GM21515 (cell line): ENCODE results near the gene LGR6.
"Not testable (repeated sequence)": the region's sequence is repeated elsewhere in the genome, so short reads cannot be mapped to it uniquely, and the experiment has no call there.

Experiments used
- ATAC-seq: cut with Tn5 transposase; IDR thresholded peaks from one replicate; pipeline ENCODE4 v1.9.1; 2021; ENCODE audit not compliant: unreplicated experiment

Gene LGR6

DNA sequence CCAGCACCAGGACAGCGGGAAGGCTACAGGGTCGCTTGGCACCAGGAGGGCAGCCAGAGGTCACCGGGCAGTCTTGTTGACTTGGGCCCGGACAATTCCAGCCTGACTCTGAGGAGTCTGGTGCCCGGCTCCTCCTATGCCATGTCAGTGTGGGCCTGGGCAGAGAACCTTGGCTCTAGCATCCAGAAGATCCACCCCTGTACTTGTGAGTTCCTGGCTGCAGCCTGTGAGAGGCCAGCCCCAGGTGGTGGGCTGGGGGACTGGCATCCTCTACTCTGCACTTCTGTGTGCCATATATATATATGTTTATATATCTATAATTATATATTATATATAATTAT, 21.6 kb upstream of the LGR6 start:
- ATAC-seq: no peak

DNA sequence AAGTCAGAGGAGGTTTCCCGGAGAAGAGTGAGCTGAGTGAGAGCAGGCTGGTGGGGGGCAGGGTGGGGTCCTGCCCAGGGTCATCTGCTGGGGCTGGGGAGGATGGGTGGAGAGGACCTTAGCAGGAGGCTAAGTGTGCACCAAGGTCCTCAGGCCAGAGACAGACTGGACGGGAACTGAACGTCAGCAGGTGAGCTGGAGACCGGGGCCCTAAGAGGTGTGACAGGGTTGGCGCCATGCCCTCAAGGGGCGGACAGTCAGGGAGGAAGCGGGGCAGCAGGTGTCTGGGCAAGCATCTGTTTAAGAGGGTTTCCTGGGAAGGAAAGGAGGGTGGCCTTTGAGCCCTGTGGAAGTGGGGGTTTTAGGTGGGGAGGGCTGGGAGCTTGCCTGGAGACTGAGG, 19.6 kb upstream of the LGR6 start:
- ATAC-seq: no peak

DNA sequence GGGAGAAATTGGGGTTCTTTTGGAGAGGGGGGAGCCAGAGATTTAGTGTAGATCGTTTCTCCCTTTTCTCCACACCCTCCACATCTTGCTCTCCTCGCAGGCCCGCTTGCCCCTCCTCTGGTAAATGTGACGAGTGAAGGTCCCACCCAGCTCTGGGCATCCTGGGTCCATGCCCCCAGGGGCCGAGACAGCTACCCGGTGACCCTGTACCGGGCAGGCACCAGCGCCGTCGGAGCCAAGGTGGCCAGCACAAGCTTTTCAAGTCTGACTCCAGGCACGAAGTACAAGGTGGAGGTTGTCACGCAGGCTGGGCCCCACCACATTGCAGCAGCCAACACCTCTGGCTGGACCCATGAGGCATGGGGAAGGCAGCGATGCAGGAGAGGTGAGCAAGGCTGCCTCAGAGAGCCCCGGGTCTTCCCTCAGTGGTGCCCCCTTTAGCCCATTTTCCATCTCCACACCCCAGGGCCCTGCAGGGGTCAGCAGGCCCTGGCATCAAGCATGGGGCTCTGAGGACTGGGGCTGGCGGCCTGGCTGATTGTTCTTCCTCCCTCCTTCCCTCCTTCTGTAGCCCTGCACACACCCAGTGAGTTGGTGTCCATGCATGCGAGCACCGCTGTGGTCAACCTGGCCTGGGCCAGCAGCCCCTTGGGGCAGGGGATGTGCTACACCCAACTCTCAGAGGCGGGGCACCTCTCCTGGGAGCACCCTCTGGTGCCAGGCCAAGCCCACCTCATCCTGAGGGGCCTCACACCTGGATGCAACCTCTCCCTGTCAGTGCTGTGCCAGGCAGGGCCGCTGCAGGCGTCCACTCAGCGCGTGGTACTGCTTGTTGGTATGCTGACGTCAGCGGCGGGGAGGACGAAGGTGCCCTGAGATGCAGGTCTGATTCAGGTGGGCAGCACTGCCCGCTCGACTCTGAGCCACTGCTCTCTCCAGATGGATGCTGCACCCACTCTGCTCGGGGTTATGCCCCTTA, 16.4 kb upstream of the LGR6 start:
- no peak for ATAC-seq

DNA sequence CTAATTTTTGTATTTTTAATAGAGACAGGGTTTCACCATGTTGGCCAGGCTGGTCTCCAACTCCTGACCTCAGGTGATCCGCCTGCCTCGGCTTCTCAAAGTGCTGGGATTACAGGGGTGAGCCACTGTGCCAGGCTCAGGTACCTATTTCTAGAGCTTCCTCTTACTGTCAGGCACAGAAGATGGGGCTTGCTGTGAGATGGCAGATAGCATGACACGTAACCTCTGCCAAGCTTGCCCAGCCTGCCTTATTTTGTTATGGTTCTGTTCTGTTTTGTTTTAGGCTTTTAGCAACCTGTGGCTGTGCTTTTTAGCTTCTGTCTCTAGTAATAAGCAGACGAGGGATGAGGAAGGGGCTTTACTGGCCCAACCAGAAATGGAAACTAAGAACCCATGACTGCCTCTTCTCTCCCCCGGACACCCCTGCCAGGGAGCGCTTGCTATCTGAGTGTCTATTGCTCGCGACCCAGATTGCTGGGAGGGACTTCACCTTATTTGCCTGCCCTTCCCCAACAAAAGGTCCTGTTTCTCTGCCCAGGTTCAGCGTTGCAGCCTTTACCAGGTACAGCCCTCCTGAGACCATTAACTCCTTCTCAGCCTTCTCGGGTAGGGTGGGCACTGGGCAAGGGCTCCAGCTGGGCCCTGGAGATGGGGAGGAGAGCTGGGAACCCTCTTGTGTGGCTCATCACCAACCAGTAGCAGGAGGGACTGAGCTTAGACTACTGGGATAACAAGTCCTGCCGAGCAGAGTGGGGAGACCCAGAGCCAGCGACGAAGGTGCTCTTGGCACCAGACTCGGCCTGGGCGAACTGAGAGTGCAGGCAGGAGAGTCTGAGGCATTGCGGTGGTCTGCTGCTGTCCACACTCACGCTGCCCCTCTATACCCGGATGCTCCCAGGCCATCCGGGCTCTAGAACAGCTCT, 13.5 kb upstream of the LGR6 start:
- ATAC-seq: no peak

DNA sequence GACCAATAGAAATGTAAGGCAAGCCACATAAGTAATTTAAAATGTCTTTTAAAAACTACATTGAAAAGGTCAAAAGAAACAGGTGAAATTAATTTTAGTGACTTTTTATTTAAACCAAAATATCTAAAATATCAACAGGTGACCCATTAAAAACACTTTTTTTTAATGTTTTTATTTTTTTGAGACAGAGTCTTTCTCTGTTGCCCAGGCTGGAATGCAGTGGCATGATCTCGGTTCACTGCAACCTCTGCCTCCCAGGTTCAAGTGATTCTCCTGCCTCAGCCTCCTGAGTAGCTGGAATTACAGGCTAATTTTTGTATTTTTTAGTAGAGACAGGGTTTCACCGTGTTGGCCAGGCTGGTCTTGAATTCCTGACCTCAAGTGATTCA, 12.9 kb upstream of the LGR6 start:
- not testable (repeated sequence) for ATAC-seq

DNA sequence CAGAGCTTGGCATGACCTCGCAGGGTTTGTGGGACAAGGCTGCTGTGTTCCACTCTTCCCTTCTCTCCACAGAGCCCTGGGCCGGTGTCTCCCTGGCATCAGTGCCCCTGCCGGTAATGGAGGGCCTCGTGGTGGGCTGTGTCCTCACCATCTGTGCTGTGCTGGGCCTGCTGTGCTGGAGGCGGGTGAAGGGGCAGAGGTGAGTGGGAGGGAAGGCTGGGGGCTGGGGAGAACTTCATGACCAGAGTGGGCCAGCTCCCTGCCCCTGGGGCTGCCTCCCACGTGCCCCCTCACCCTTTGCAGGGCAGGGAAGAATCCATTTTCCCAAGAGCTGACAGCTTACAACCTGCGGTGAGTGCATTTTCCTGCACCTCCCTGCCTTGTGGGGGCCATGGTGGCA, 12.0 kb upstream of the LGR6 start:
- no peak for ATAC-seq

DNA sequence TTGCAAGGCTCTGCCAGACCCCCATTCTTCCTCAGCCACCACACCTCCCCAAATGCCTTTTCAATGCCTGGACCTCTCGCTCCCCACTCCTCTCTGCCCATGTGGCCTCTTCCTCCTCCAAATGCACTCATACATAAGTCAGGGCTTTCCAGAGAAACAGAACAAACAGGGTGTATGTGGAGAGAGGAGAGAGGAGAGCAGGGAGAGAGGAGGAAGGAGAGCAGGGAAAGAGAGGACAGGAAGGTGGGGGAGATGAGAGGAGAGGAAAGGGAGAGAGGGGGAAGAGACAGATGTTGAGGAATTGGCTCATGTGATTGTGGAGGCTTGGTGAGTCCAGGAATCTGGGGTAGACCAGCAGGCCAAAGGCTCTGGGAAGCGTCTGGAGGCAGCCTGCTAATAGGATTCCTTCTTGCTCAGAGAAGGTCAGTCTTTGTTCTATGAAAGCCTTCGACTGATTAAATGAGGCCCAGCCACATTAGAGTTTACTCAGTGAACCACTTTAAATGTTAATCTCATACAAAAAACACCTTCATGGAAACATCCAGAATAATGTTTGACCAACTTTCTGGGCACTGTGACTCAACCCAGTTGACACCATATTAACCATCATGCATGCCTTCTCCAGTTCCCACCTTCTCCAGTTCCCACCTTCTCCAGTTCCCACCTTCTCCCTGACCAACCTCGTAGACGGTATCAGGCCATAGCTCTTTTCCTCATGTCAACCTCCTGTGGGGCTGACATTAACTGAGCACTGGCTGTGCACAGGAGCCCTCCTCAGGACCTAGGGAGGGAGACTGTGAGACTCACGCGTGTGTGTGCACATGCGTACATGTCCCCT, 11.3 kb upstream of the LGR6 start:
- ATAC-seq: no peak

DNA sequence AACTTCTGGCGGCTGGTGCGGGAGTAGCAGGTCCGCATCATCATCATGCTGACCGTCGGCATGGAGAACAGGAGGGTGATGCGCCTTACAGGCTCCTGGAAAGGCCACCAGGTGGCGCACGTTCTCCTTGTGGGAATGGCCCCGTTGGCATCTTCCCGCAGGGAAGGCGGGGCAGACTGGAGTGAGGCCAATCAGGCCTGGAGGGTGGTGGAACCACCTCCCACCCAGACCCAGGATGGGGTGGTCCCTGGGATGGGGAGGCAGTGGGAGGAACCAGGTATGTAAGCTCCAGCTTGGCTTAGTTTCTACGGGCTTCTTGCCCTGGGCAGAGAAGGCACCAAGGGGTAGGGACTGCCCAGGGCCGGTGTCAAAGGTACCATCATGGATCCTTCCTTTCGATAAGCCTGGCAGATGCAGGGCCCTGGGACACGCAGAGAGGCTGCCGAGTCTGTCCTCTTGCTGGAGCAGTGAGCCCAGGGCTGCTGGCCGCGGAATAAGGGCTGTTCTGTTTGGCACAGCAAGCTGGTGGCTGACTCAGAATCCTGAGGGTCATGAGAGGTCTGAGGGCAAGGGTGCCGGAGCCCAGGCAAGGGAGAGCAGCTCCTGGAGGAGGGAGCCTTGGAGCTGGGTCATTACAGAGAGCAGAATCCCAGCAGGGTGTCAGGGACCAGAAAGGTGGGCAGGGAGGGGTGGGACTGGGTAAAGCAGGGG, 8.7 kb upstream of the LGR6 start:
- no peak for ATAC-seq

DNA sequence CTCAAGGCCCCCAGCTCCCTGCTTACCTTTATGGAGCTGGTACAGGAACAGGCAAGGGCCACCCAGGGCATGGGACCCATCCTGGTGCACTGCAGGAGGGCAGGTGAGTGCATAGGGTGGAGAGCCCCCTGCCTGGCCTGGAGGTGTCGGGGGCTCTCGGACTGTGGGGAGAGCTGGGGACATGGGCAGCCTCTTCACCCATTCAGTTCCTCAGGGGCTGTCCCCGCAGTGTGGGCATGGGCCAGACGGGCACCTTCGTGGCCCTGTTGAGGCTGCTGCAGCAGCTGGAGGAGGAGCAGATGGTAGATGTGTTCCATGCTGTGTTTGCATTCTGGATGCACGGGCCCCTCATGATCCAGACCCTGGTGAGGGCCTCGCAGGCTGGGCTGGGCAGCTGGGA, 7.3 kb upstream of the LGR6 start:
- ATAC-seq: no peak

DNA sequence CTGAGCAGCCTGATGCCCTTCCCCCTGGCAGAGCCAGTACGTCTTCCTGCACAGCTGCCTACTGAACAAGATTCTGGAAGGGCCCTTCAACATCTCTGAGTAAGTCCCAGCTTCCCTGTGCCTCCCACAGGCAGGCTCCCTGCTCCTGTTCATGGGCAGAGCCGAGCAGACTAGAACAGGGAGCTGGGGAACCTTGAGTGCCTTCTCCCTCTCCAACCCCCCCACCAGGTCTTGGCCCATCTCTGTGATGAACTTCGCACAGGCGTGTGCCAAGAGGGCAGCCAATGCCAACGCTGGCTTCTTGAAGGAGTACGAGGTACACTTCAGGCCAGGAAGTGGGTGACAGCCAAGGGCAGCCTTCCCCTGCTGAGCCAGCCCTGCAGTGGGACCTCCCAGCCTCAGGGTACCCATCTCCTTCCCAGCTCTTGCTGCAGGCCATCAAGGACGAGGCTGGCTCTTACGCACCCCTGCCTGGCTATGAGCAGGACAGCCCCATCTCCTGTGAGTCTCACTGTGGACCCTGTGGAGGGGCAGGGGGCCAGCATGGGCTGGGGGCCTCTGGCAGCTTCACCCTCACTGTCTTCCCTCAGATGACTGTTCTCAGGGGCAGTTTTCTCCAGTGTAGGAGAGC, 6.4 kb upstream of the LGR6 start:
- ATAC-seq: no peak

DNA sequence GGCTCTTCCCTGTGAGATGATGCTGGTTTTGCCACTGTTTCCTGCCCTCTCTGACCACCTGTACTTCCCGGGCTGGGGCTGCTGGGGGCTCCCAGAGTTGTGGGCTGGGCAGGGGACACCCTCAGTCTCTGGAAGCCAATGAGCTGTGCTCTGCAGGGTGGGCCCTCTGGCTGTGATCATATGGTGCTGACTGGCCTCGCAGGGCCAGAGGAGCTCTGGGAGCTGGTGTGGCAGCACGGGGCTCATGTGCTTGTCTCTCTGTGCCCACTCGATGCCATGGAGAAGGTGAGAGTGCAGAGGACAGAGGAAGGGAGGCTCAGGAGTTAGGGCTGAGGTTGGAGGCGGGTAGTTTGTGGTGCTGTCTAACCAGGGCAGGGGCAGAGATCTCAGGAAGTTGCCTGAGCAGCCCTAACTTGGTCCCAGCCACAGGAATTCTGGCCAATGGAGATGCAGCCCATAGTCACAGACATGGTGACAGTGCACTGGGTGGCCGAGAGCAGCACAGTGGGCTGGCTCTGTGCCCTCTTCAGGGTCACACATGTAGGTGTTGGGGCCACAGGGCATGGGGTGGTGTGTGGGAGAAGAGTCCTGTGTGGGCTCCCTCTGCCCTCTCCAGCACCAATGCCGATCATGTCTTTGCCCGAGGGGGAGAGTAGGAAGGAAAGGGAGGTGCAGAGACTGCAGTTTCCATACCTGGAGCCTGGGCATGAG, 5.7 kb upstream of the LGR6 start:
- ATAC-seq: no peak

DNA sequence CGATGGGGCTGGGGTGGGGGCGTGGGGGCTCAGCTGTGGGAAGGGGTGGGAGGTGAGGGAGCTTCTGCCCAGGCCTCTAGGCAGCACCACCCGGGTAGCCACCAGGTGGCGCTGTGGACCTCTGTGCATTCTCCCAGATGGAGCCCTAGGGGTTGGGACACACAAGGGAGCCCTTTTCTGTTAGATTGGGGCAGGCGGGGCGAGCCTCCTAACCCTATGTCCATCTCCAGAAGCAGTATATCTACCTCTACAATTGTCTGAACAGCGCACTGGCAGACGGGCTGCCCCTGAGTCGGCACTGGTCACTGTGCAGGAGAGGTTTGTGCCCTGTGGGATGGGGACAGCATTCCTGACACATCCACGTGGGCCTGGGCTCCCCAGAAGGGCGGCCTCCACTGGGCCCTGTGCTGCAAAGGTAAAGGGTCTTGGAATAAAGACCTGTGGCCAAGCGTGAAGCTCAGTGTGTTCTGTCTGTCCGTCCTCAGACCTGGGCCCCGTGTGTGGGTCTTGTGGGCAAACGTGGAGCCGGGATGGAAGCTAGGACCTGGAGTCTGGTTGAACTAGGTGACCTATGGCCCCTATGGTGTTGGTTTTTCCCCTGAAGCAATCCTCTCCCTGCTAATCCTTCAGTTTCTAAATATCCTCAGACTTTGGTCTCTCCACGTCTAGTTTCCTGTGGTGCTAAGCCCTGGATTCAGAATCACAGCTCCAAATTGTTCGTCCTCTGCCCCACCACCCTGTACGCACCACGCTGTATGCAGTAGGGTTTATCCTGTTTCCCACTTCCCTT, 4.4 kb upstream of the LGR6 start:
- no peak for ATAC-seq

DNA sequence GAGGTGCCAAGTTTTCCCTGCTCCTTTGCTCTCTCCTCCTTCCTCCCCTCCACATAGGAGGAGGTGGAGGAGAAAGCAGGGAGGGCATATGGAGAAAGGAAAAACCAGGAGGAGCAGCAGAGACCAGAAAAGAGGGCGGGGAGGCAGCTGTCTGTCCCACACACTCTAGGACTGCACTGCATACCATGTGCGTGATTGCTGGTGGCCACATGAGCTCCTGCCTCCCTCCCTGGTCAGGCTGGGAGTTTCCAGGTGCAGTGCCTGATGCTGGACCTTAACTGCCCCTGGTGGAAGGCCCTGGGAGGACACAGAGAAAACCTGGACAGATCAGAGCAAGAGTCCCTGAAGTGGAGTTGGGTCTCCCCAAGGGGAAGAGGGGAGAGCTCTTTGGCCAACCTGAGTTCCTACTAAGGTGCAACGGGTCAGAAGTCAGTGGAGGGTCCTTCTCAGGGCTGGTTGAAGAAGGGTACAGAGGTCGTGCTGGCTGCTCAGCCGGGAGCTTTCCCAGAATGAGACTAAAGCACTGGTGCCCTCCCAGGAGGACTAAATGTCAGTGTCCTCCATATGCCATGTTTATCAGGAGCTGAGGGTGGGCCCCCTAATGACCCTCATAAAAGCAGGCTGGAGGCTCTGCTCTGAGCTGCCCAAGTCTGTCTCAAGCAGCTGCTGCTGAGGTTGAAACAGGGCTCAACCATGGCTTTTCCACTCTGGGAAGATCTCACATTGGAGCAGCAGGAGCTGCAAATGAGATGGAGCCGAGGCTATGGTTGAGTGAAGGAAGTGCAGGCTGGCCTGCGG, 3.5 kb upstream of the LGR6 start:
- no peak for ATAC-seq

DNA sequence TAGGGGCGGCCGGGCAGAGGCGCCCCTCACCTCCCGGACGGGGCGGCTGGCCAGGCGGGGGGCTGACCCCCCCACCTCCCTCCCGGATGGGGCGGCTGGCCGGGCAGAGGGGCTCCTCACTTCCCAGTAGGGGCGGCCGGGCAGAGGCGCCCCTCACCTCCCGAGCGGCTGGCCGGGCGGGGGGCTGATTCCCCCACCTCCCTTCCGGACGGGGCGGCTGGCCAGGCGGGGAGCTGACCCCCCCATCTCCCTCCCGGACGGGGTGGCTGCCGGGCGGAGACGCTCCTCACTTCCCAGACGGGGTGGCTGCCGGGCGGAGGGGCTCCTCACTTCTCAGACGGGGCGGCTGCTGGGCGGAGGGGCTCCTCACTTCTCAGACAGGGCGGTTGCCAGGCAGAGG, 2.2 kb upstream of the LGR6 start:
- ATAC-seq: not testable (repeated sequence)

DNA sequence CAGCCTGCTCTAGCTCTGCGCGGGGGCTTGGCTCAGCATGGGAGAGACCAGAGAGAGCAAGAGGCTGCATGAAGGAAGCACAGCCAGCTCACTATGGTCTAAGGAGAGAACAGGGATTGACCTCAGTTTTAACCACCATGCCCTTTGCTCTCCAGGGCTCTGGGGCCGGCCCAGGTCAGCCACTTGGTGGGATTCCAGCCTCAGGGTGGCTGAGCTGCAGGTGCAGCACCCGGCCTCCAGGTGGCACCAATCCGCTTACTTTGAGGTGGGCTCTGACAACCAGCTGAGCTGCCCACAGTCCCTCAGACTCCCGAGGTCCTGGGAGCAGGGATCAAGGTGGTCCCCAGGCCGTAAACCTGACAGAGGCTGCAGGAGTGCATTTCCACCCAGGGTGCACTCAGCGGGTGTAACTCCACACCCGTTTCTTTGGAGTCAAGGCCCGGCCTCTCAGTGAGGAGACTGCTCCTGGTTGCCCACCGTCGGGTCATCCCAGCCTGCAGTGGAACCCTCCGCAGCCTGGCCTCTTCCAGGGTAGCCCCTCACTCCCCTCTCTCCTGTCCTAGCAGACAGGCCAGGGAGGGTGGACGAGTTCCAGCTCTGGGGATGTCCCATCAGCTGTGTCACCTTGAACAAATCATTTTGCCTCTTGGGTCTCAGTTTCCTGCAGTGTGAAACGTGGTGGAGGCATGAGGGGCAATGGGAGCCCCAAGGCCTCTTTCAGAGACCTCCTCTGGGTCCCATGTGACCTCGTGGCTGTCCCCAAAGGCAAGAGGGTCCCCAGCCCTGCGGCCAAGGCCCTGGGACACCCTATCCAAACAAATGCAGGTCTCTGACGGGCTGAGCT, 607 bp upstream of the LGR6 start:
- no peak for ATAC-seq

DNA sequence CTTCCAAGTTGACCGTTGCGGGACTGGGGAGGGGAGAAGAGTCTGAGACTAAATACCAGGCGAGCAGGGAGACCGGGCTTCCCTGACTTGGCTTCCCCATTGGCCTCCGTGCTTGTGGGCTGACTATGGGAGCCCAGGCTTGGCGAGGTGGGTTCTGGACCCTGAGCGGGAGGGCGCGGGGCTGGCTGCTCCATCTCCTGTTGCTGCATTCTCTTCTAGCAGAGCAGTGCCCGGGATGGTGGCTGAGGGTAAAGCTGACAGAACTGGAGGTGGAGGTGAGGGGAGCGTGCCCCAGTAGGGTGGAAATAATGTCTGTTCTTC, 689 bp downstream of the LGR6 start:
- ATAC-seq: no peak
